Adrenal gland (tissue), 5 donors: ENCODE data around the gene KRT80.

Experiments used
- CTCF ChIP-seq, 6 experiments: fragments of 450-650 bp in 4 of 6; fragments of 200-600 bp in 2 of 6; sonication (generic) in 1 of 6; IDR thresholded peaks; 1 replicate in 5 of 6; 2 replicates in 1 of 6; pipeline versions ENCODE4 v1.5.1 to v1.8.0; 2016 to 2021; ENCODE audit warnings: antibody characterized with exemption in 6 of 6, mild to moderate bottlenecking in 2 of 6, moderate library complexity in 1 of 6
- POLR2A ChIP-seq, 2 donors: fragments of 450-650 bp; IDR thresholded peaks; one replicate each; pipeline ENCODE4 v1.6.1; 2017; ENCODE audit warnings: antibody characterized with exemption in 2 of 2, mild to moderate bottlenecking in 2 of 2, moderate library complexity in 1 of 2
- donor health status: DM: no; HTN: no; CAD: no.

GRCh38 chr12:52228366-52228765 lies 36.6 kb upstream of the KRT80 start:
- TF ChIP-seq CTCF (IDR thresholded peaks at IDR 0.05) (no peak), POLR2A (IDR thresholded peaks at IDR 0.05) (no peak)
